HEK293 (cell line): ENCODE data around the gene B9D1.
A peak's percentile ranks its signal among the peaks of the same experiment; 100 is the strongest.

Experiments used
- CTCF ChIA-PET: fragments of 350-600 bp; formaldehyde crosslinking; extraction: SDS; loops from one replicate; lab custom pipeline; 2021; ENCODE audit warnings: antibody characterized with exemption; lab: Yijun Ruan, JAX
- POLR2A ChIA-PET: fragments of 300-600 bp; formaldehyde crosslinking; extraction: SDS; loops from one replicate; lab custom pipeline; 2020; ENCODE audit warnings: antibody characterized with exemption, inconsistent platforms; lab: Yijun Ruan, JAX
- H3K27ac ChIP-seq: fragments of 200-500 bp; sonication (Bioruptor generic); 2 replicates; pipeline ENCODE4 v1.5.1; 2014; ENCODE audit warnings: low read depth, low read length, control low read depth, inconsistent platforms; ENCODE audit errors: extremely low read depth
- H3K36me3 ChIP-seq, 2 experiments: fragments of 200-500 bp in 1 of 2; sonication (Bioruptor generic) in 1 of 2; 1 replicate in 1 of 2; 2 replicates in 1 of 2; pipeline ENCODE4 v1.5.1; 2014 to 2017; ENCODE audit warnings: inconsistent platforms in 2 of 2, low read length in 2 of 2; ENCODE audit not compliant: control insufficient read depth in 2 of 2, insufficient read depth in 1 of 2
- H3K4me1 ChIP-seq: fragments of 200-500 bp; sonication (Bioruptor generic); 2 replicates; pipeline ENCODE4 v1.5.1; 2014; ENCODE audit warnings: mild to moderate bottlenecking, low read length, inconsistent platforms; ENCODE audit not compliant: control insufficient read depth, insufficient read depth
- H3K4me3 ChIP-seq: 2 replicates; pipeline ENCODE4 v1.5.1; 2011; ENCODE audit warnings: low read depth, mild to moderate bottlenecking, control low read depth, low read length, moderate library complexity
- H3K9me3 ChIP-seq: fragments of 200-500 bp; sonication (Bioruptor generic); 2 replicates; pipeline ENCODE4 v1.5.1; 2014; ENCODE audit warnings: low read depth, low read length, inconsistent platforms; ENCODE audit not compliant: control insufficient read depth, insufficient read depth
- PRDM2 ChIP-seq: fragments of 450-650 bp; formaldehyde crosslinking; IDR thresholded peaks from 2 replicates; pipeline ENCODE4 v1.5.1; 2016; ENCODE audit warnings: missing biosample characterization, missing genetic modification characterization, borderline replicate concordance
- SCRT2 ChIP-seq: fragments of 450-650 bp; formaldehyde crosslinking; IDR thresholded peaks from 2 replicates; pipeline ENCODE4 v1.5.1; 2016; ENCODE audit warnings: missing biosample characterization, missing genetic modification characterization
- ZBTB20 ChIP-seq: fragments of 450-650 bp; formaldehyde crosslinking; IDR thresholded peaks from 2 replicates; pipeline ENCODE4 v1.5.1; 2016; ENCODE audit warnings: missing biosample characterization, missing genetic modification characterization
- ZIC2 ChIP-seq: fragments of 450-650 bp; formaldehyde crosslinking; IDR thresholded peaks from 2 replicates; pipeline ENCODE4 v1.5.1; 2016; ENCODE audit warnings: missing biosample characterization, missing genetic modification characterization
- ZNF221 ChIP-seq: fragments of 450-650 bp; formaldehyde crosslinking; IDR thresholded peaks from 2 replicates; pipeline ENCODE4 v1.5.1; 2017; ENCODE audit warnings: missing biosample characterization, missing genetic modification characterization, borderline replicate concordance
- ZNF600 ChIP-seq: fragments of 450-650 bp; formaldehyde crosslinking; IDR thresholded peaks from 2 replicates; pipeline ENCODE4 v1.5.1; 2016; ENCODE audit warnings: missing biosample characterization, missing genetic modification characterization
- ZNF830 ChIP-seq: fragments of 450-650 bp; IDR thresholded peaks from 2 replicates; pipeline ENCODE4 v1.5.0; 2018; ENCODE audit warnings: missing biosample characterization, missing genetic modification characterization, low read depth, mild to moderate bottlenecking, moderate library complexity
- TF ChIP-seq, protein P1 (sequence below): fragments of 450-650 bp; IDR thresholded peaks from 2 replicates; pipeline ENCODE4 v1.5.1; 2018; ENCODE audit warnings: missing biosample characterization, missing genetic modification characterization
- TF ChIP-seq, protein P2 (sequence below): fragments of 450-650 bp; formaldehyde crosslinking; IDR thresholded peaks from 2 replicates; pipeline ENCODE4 v1.5.1; 2016; ENCODE audit warnings: missing biosample characterization, missing genetic modification characterization
- TF ChIP-seq, protein P3 (sequence below): fragments of 450-650 bp; formaldehyde crosslinking; conservative IDR thresholded peaks from 2 replicates; pipeline ENCODE4 v1.5.1; 2016; ENCODE audit warnings: low read depth, missing biosample characterization, missing genetic modification characterization

The B9D1 gene

DNA sequence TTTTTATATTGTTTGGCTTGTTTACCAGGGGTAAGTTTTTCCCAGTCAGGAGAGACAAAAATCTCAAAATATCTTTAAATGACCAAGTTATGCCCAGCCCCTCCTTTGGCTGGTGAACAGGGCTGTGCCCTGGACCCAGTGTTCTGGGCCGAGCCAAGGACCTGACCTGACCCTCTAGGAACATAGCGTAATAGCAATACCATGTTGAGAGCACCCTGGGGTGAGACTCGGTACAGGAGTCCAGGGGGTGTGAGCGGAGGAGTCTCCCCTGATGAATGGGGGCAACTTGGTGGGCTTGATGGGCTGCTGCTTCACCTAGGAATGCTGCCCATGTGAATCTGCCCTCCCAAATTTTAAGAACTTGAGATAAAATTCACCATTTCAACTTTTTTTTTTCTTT is 47.4 kb downstream of the B9D1 start:
- H3K4me1 ChIP-seq: peaks cover 13% of the 10 kb centered on the region
- H3K9me3 ChIP-seq: no peaks in the 10 kb centered on the region
- peaks cover 5 to 41% of the 10 kb centered on the region in 2 experiments; a peak in 2 of 3 replicates for H3K36me3 ChIP-seq
- no peak overlapping the region for H3K4me3 ChIP-seq
- no peak for TF ChIP-seq ZNF830
- no peak for TF ChIP-seq ZNF221 (tag by site-specific recombination)
- H3K27ac ChIP-seq: no peak overlapping the region
- CTCF ChIA-PET: no interaction called here
- POLR2A ChIA-PET: no interaction called here

DNA sequence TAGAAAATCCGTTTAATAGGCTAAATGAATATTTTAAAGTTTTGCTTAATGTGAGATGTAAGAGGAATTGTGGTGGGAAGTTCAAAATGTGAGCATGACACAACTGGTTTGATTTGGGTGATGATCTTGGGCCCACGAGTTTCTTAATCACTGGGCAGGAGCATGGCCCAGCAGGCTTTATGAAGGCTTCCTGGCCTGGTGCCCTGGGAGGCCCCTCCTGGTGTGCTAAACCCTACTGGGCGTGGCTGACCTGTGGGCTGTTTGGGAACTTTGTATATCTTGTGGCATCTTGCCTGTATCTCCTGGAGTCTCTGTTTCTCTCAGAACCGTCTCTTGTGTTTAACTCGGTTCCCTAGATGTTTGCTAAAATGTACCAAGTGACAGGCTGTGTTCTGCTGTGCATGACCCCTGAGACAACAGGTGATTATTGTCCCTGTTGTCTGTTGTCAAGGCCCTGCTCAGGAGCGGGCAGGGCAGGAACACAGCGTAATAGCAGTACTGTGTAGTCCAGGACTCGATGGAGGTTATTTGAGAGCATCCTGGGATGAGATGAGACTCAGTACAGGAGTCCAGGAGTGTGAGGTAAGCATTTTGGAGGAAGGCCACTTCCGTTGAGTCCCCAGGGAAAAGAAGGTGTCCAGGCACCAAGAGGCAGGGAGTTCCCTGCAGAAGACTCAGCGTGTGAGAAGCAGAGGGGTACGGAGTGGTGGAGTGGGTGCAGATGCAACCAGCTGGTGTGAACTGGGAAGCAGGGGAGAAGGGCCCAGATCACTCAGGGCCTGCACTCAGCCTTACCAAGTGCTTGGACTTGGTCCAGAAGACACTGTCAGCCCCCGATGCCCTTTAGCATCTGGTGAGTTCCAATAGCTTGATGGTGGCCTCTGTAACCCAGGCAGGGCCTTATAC is 48.5 kb downstream of the B9D1 start:
- POLR2A ChIA-PET: no interaction called here
- TF ChIP-seq, protein P1, sequence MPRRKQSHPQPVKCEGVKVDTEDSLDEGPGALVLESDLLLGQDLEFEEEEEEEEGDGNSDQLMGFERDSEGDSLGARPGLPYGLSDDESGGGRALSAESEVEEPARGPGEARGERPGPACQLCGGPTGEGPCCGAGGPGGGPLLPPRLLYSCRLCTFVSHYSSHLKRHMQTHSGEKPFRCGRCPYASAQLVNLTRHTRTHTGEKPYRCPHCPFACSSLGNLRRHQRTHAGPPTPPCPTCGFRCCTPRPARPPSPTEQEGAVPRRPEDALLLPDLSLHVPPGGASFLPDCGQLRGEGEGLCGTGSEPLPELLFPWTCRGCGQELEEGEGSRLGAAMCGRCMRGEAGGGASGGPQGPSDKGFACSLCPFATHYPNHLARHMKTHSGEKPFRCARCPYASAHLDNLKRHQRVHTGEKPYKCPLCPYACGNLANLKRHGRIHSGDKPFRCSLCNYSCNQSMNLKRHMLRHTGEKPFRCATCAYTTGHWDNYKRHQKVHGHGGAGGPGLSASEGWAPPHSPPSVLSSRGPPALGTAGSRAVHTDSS (tag by site-specific recombination): no peak
- TF ChIP-seq, protein P2, sequence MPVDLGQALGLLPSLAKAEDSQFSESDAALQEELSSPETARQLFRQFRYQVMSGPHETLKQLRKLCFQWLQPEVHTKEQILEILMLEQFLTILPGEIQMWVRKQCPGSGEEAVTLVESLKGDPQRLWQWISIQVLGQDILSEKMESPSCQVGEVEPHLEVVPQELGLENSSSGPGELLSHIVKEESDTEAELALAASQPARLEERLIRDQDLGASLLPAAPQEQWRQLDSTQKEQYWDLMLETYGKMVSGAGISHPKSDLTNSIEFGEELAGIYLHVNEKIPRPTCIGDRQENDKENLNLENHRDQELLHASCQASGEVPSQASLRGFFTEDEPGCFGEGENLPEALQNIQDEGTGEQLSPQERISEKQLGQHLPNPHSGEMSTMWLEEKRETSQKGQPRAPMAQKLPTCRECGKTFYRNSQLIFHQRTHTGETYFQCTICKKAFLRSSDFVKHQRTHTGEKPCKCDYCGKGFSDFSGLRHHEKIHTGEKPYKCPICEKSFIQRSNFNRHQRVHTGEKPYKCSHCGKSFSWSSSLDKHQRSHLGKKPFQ (tag by site-specific recombination): peak; percentile 59; the same call in 1 of the 2 replicates
- TF ChIP-seq, protein P3, sequence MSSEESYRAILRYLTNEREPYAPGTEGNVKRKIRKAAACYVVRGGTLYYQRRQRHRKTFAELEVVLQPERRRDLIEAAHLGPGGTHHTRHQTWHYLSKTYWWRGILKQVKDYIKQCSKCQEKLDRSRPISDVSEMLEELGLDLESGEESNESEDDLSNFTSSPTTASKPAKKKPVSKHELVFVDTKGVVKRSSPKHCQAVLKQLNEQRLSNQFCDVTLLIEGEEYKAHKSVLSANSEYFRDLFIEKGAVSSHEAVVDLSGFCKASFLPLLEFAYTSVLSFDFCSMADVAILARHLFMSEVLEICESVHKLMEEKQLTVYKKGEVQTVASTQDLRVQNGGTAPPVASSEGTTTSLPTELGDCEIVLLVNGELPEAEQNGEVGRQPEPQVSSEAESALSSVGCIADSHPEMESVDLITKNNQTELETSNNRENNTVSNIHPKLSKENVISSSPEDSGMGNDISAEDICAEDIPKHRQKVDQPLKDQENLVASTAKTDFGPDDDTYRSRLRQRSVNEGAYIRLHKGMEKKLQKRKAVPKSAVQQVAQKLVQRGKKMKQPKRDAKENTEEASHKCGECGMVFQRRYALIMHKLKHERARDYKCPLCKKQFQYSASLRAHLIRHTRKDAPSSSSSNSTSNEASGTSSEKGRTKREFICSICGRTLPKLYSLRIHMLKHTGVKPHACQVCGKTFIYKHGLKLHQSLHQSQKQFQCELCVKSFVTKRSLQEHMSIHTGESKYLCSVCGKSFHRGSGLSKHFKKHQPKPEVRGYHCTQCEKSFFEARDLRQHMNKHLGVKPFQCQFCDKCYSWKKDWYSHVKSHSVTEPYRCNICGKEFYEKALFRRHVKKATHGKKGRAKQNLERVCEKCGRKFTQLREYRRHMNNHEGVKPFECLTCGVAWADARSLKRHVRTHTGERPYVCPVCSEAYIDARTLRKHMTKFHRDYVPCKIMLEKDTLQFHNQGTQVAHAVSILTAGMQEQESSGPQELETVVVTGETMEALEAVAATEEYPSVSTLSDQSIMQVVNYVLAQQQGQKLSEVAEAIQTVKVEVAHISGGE: no peak
- 0 out of 2 replicates have a peak, but pooled peaks have one; percentile 30 for TF ChIP-seq SCRT2 (tag by site-specific recombination)
- 0 out of 2 replicates have a peak, but pooled peaks have one; percentile 41 for TF ChIP-seq ZNF600 (tag by site-specific recombination)
- TF ChIP-seq PRDM2 (tag by site-specific recombination): no peak
- peak; percentile 41; the same call in 1 of the 2 replicates for TF ChIP-seq ZIC2 (tag by site-specific recombination)
- no peak for TF ChIP-seq ZBTB20 (tag by site-specific recombination)
- Histone ChIP-seq H3K4me1 (peaks cover 13% of the 10 kb centered on the region), H3K36me3 (peaks cover 5 to 49% of the 10 kb centered on the region in 2 experiments; a peak in 2 of 3 replicates), H3K9me3 (no peaks in the 10 kb centered on the region), H3K27ac (peak overlapping the region; percentile 9; the same call in 1 of the 2 replicates), H3K4me3 (no peak overlapping the region)
- CTCF ChIA-PET: no interaction called here
